ENCODE data around the gene NRN1.
A peak's percentile ranks its signal among the peaks of the same experiment; 100 is the strongest.
"Not testable (repeated sequence)": the region's sequence is repeated elsewhere in the genome, so short reads cannot be mapped to it uniquely, and the experiment has no call there.

The NRN1 gene

GRCh38 chr6:5968817-5969734 lies 37.6 kb downstream of the NRN1 start:
- DNase-seq (ENCODE audit: low read depth): peak; percentile 67
- H3K4me3 ChIP-seq (ENCODE audit: low read length): no peak overlapping the region
- no peak for TF ChIP-seq CTCF (conservative IDR thresholded peaks at IDR 0.05; ENCODE audit: low read length)

GRCh38 chr6:5968036-5968435 lies 38.7 kb downstream of the NRN1 start:
- not testable (repeated sequence) for DNase-seq (ENCODE audit: low read depth); H3K4me3 ChIP-seq (ENCODE audit: low read length)

GRCh38 chr6:5967594-5967993 lies 39.1 kb downstream of the NRN1 start:
- no peak for TF ChIP-seq CTCF (conservative IDR thresholded peaks at IDR 0.05; ENCODE audit: low read length)
- no peak overlapping the region for H3K4me3 ChIP-seq (ENCODE audit: low read length)
- DNase-seq (ENCODE audit: low read depth): no peak

GRCh38 chr6:5962794-5963193 lies 43.9 kb downstream of the NRN1 start:
- no peak for DNase-seq (ENCODE audit: low read depth)
- H3K4me3 ChIP-seq (ENCODE audit: low read length): no peak overlapping the region
- no peak for TF ChIP-seq CTCF (conservative IDR thresholded peaks at IDR 0.05; ENCODE audit: low read length)

GRCh38 chr6:5961836-5962235 lies 44.9 kb downstream of the NRN1 start:
- TF ChIP-seq CTCF (conservative IDR thresholded peaks at IDR 0.05; ENCODE audit: low read length): no peak
- H3K4me3 ChIP-seq (ENCODE audit: low read length): no peak overlapping the region
- DNase-seq (ENCODE audit: low read depth): no peak

GRCh38 chr6:5960456-5960855 lies 46.3 kb downstream of the NRN1 start:
- no peak overlapping the region for H3K4me3 ChIP-seq (ENCODE audit: low read length)
- TF ChIP-seq CTCF (conservative IDR thresholded peaks at IDR 0.05; ENCODE audit: low read length): no peak
- no peak for DNase-seq (ENCODE audit: low read depth)

- no peak overlapping the region for H3K4me3 ChIP-seq (ENCODE audit: low read length)
- no peak for TF ChIP-seq CTCF (conservative IDR thresholded peaks at IDR 0.05; ENCODE audit: low read length)
- DNase-seq (ENCODE audit: low read depth): no peak
These were observed 47.8 kb downstream of the NRN1 start for GRCh38 chr6:5958921-5959320.
